Fibroblast of pulmonary artery (primary cell): ENCODE measurements around the gene NEXN.

ENCODE experiments used
- DNase-seq: peaks from one replicate; pipeline ENCODE4 v3.0.0-alpha.2; 2010; ENCODE audit warnings: low read depth
- H3K4me3 ChIP-seq: replicated peaks from 2 replicates; pipeline ENCODE4 v1.5.1; 2011; ENCODE audit warnings: low read depth, mild to moderate bottlenecking, control low read depth, low read length, moderate library complexity
- CTCF ChIP-seq: IDR thresholded peaks from 2 replicates; pipeline ENCODE4 v1.5.1; 2011; ENCODE audit warnings: mild to moderate bottlenecking, control low read depth, low read length, inconsistent platforms; ENCODE audit errors: missing control alignments

NEXN gene

GRCh38 chr1:77954521-77954920, 66.1 kb downstream of the NEXN start:
- TF ChIP-seq CTCF: no peak
- no peak for DNase-seq
- H3K4me3 ChIP-seq: no peak overlapping the region

- DNase-seq: no peak
- H3K4me3 ChIP-seq: no peak overlapping the region
- no peak for TF ChIP-seq CTCF
These were observed 67.3 kb downstream of the NEXN start for GRCh38 chr1:77955709-77956108.

GRCh38 chr1:77956464-77956863, 68.0 kb downstream of the NEXN start:
- TF ChIP-seq CTCF: no peak
- no peak overlapping the region for H3K4me3 ChIP-seq
- no peak for DNase-seq

- no peak overlapping the region for H3K4me3 ChIP-seq
- DNase-seq: no peak
- no peak for TF ChIP-seq CTCF
These were observed 70.0 kb downstream of the NEXN start for GRCh38 chr1:77958391-77958790.

- no peak for TF ChIP-seq CTCF
- DNase-seq: no peak
- no peak overlapping the region for H3K4me3 ChIP-seq
These were observed 70.4 kb downstream of the NEXN start for GRCh38 chr1:77958850-77959249.

- no peak for TF ChIP-seq CTCF
- H3K4me3 ChIP-seq: no peak overlapping the region
- no peak for DNase-seq
These were observed 73.0 kb downstream of the NEXN start for GRCh38 chr1:77961392-77961791.

DNA sequence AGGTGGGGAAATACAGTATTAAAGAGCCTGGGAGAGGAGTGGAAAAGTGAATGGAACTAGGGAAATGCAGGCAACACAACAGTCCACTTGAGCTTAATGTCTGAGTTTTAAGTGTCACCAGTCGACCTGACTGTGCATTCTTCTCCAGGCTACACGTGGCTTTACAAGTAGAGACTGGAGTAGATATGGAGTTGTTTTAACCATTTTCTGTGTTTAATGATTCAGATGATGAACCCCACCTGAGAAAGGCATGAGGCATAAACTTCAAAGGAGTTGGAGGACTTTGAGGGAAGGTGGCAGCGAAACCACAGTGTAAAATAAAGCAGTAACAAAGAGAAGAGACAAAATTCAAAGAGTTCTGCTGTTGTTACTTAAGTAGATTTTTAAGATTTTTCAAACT, 77.9 kb downstream of the NEXN start:
- DNase-seq: no peak
- no peak for TF ChIP-seq CTCF
- H3K4me3 ChIP-seq: no peak overlapping the region
